ENCODE results near the gene FXN.
"Not testable (repeated sequence)": the region's sequence is repeated elsewhere in the genome, so short reads cannot be mapped to it uniquely, and the experiment has no call there.

FXN gene

GRCh38 chr9:69107771-69108170, 72.2 kb downstream of the FXN start:
- no peak for DNase-seq

- DNase-seq, result not testable (repeated sequence)
These were observed 73.2 kb downstream of the FXN start for GRCh38 chr9:69108706-69109105.

- DNase-seq, result no peak
These were observed 73.6 kb downstream of the FXN start for GRCh38 chr9:69109152-69109551.

- not testable (repeated sequence) for DNase-seq
These were observed 77.1 kb downstream of the FXN start for GRCh38 chr9:69112646-69113045.

- peak; percentile 24 for DNase-seq
These were observed 80.1 kb downstream of the FXN start for GRCh38 chr9:69115621-69116020.

GRCh38 chr9:69118656-69119055, 83.1 kb downstream of the FXN start:
- DNase-seq, result no peak

GRCh38 chr9:69120380-69121154, 85.0 kb downstream of the FXN start:
- DNase-seq, result peak; percentile 69

- peak; percentile 86 for DNase-seq
These were observed 85.9 kb downstream of the FXN start for GRCh38 chr9:69121155-69122081.

GRCh38 chr9:69122082-69122548, 86.6 kb downstream of the FXN start:
- peak; percentile 85 for DNase-seq

GRCh38 chr9:69122549-69123141, 87.1 kb downstream of the FXN start:
- DNase-seq, result no peak

GRCh38 chr9:69130456-69131441, 95.2 kb downstream of the FXN start:
- no peak for DNase-seq

- DNase-seq, result no peak
These were observed 96.1 kb downstream of the FXN start for GRCh38 chr9:69131682-69132081.

GRCh38 chr9:69132361-69132760, 96.8 kb downstream of the FXN start:
- no peak for DNase-seq

- DNase-seq, result no peak
These were observed 98.9 kb downstream of the FXN start for GRCh38 chr9:69134412-69134811.

GRCh38 chr9:69136185-69136584, 100.6 kb downstream of the FXN start:
- DNase-seq, result no peak

- DNase-seq, result no peak
These were observed 101.2 kb downstream of the FXN start for GRCh38 chr9:69136779-69137178.

- no peak for DNase-seq
These were observed 101.8 kb downstream of the FXN start for GRCh38 chr9:69137311-69137710.

- DNase-seq, result no peak
These were observed 104.0 kb downstream of the FXN start for GRCh38 chr9:69139596-69139995.

GRCh38 chr9:69140123-69140735, 104.7 kb downstream of the FXN start:
- DNase-seq, result no peak

- no peak for DNase-seq
These were observed 106.3 kb downstream of the FXN start for GRCh38 chr9:69141851-69142250.

- peak; percentile 35 for DNase-seq
These were observed 107.7 kb downstream of the FXN start for GRCh38 chr9:69143291-69143690.

Measured in NCI-H69 (cell line).